Endothelial cell of umbilical vein (primary cell): ENCODE measurements around the gene YDJC. TPM values are rescaled to one million over a fixed set of nuclear protein-coding genes. Genes with fewer than 3 reads are reported as not detected.

Source experiments
- BruUV-seq: library from RNA; stranded (reverse); fragments of 400-500 nt; replicated peaks from 2 replicates; lab custom pipeline; 2021; lab: Mats Ljungman, UMichigan
- CTCF ChIA-PET: fragments of 300-600, 350-600 bp; sonication (Branson Sonifier 250); formaldehyde crosslinking; loops from one replicate; lab custom pipeline; 2021; ENCODE audit warnings: antibody characterized with exemption, inconsistent platforms; lab: Charles Lee
- POLR2A ChIA-PET: fragments of 300-600, 350-600 bp; sonication (Branson Sonifier 250); formaldehyde crosslinking; loops from one replicate; lab custom pipeline; 2021; ENCODE audit warnings: antibody characterized with exemption, inconsistent platforms; lab: Charles Lee
- DNase-seq: peaks from one replicate; pipeline ENCODE4 v3.0.0-alpha.2; 2011; ENCODE audit warnings: low read depth, low spot score
- FAIRE-seq: peaks from 2 replicates; lab custom pipeline; 2011; peaks lifted over from hg19 to GRCh38; lab: Jason Lieb, UNC
- H2AFZ ChIP-seq: 2 replicates; pipeline ENCODE4 v1.6.0; 2012; ENCODE audit warnings: low read depth, low read length, control low read depth, inconsistent platforms
- H3K27ac ChIP-seq: 2 replicates; pipeline ENCODE4 v1.5.1; 2011; ENCODE audit warnings: low read depth, mild to moderate bottlenecking, control low read depth, low read length, moderate library complexity; ENCODE audit not compliant: insufficient read depth
- H3K27me3 ChIP-seq, 2 experiments: 2 replicates each; pipeline versions ENCODE4 v1.6.0 to v1.6.1; 2011; ENCODE audit warnings: low read length in 2 of 2, mixed read lengths in 1 of 2; ENCODE audit not compliant: control insufficient read depth in 2 of 2, insufficient read depth in 2 of 2
- H3K36me3 ChIP-seq, 2 experiments: 2 replicates in 1 of 2; 3 replicates in 1 of 2; pipeline ENCODE4 v1.5.1; 2011; ENCODE audit warnings: low read length in 2 of 2, mild to moderate bottlenecking in 1 of 2, moderate library complexity in 1 of 2; ENCODE audit not compliant: control insufficient read depth in 2 of 2, insufficient read depth in 2 of 2; ENCODE audit errors: extremely low read depth in 1 of 2
- H3K4me1 ChIP-seq: 3 replicates; pipeline ENCODE4 v1.5.1; 2011; ENCODE audit warnings: mild to moderate bottlenecking, low read length; ENCODE audit not compliant: control insufficient read depth, insufficient read depth; ENCODE audit errors: extremely low read depth
- H3K4me2 ChIP-seq: 2 replicates; pipeline ENCODE4 v1.6.1; 2011; ENCODE audit warnings: low read length, control low read depth, mixed read lengths; ENCODE audit not compliant: insufficient read depth
- H3K4me3 ChIP-seq, 3 experiments: fragments of 200-600 bp in 1 of 3; sonication (generic), shearing (Covaris generic) in 1 of 3; replicated peaks in 1 of 3; 2 replicates each; pipeline ENCODE4 v1.5.1; 2011 to 2016; ENCODE audit warnings: control low read depth in 3 of 3, low read length in 3 of 3, mild to moderate bottlenecking in 2 of 3, inconsistent platforms in 1 of 3, low read depth in 1 of 3, moderate library complexity in 1 of 3; ENCODE audit not compliant: insufficient read depth in 1 of 3
- H3K79me2 ChIP-seq: 2 replicates; pipeline ENCODE4 v1.6.0; 2012; ENCODE audit warnings: low read length, inconsistent platforms; ENCODE audit not compliant: control insufficient read depth, insufficient read depth
- H3K9ac ChIP-seq: replicated peaks from 2 replicates; pipeline ENCODE3; 2011; ENCODE audit warnings: low read length, control low read depth; ENCODE audit not compliant: insufficient read depth; ENCODE audit errors: extremely low read depth
- H3K9me1 ChIP-seq: replicated peaks from 3 replicates; pipeline ENCODE4 v1.6.0; 2011; ENCODE audit warnings: mild to moderate bottlenecking, low read length; ENCODE audit not compliant: control insufficient read depth, insufficient read depth; ENCODE audit errors: extremely low read depth
- H3K9me3 ChIP-seq: replicated peaks from 2 replicates; pipeline ENCODE4 v1.5.1; 2012; ENCODE audit warnings: low read length, inconsistent platforms; ENCODE audit not compliant: control insufficient read depth, insufficient read depth
- H4K20me1 ChIP-seq: replicated peaks from 2 replicates; pipeline ENCODE3; 2011; ENCODE audit warnings: mild to moderate bottlenecking, low read length; ENCODE audit not compliant: control insufficient read depth, insufficient read depth; ENCODE audit errors: extremely low read depth
- CTCF ChIP-seq, 2 donors: IDR thresholded peaks; 1 replicate in 1 of 2; 2 replicates in 1 of 2; pipeline ENCODE4 v1.5.1; 2011; ENCODE audit warnings: low read length in 2 of 2, mild to moderate bottlenecking in 2 of 2, moderate library complexity in 2 of 2, control low read depth in 1 of 2, inconsistent platforms in 1 of 2, low read depth in 1 of 2; ENCODE audit not compliant: insufficient read depth in 1 of 2; ENCODE audit errors: extremely low read depth in 1 of 2
- EZH2 ChIP-seq: IDR thresholded peaks from 2 replicates; pipeline ENCODE4 v1.6.1; 2012; ENCODE audit warnings: borderline replicate concordance, low read depth, mild to moderate bottlenecking, moderate library complexity, low read length, inconsistent platforms; ENCODE audit not compliant: severe bottlenecking
- FOS ChIP-seq: IDR thresholded peaks from 2 replicates; pipeline ENCODE4 v1.6.1; 2011; ENCODE audit warnings: mild to moderate bottlenecking, low read length, moderate library complexity, borderline replicate concordance; ENCODE audit not compliant: insufficient read depth
- GATA2 ChIP-seq: IDR thresholded peaks from 2 replicates; pipeline ENCODE4 v1.7.0; 2011; ENCODE audit warnings: low read depth, mild to moderate bottlenecking, moderate library complexity, mixed read lengths, low read length; ENCODE audit not compliant: insufficient read length, insufficient read depth
- JUN ChIP-seq: IDR thresholded peaks from 2 replicates; pipeline ENCODE4 v1.6.1; 2011; ENCODE audit warnings: borderline replicate concordance, low read depth; ENCODE audit not compliant: insufficient read length, insufficient read depth
- MYC ChIP-seq: IDR thresholded peaks from one replicate; pipeline ENCODE4 v1.6.1; 2011; ENCODE audit warnings: mild to moderate bottlenecking, low read depth, low read length
- POLR2A ChIP-seq: IDR thresholded peaks from 2 replicates; pipeline ENCODE4 v1.6.1; 2012; ENCODE audit warnings: low read depth, mild to moderate bottlenecking, control low read depth, low read length
- POLR2AphosphoS5 ChIP-seq: IDR thresholded peaks from 2 replicates; pipeline ENCODE4 v1.6.1; 2012; ENCODE audit warnings: low read depth, mild to moderate bottlenecking, control low read depth, low read length, moderate library complexity; ENCODE audit not compliant: insufficient read depth
- dilution Hi-C: fragments of 300-500 bp; cut with MboI; formaldehyde crosslinking; loops from one replicate; pipeline ENCODE4 v1.15.0; 2019; ENCODE audit warnings: low sequenced_read_pairs; ENCODE audit not compliant: extremely low pct_ligation_motif_present
- intact Hi-C: fragments of 100-400 bp; cut with micrococcal nuclease; formaldehyde crosslinking; loops from one replicate; pipeline ENCODE4 v1.10.0; 2022
- polyA plus RNA-seq, 4 experiments: library from polyadenylated mRNA; depleted of rRNA in 3 of 4; stranded (reverse) in 3 of 4; unstranded in 1 of 4; fragments of >200 nt; gene quantifications; 2 replicates each; pipeline versions ENCODE4 v1.2.1 to v1.2.3, GENCODE V29; 2011 to 2012; ENCODE audit warnings: missing spikeins in 1 of 4
- total RNA-seq: library from RNA; stranded (reverse); gene quantifications from 2 replicates; pipeline ENCODE4 v1.2.3, GENCODE V29; 2021
- TF ChIP-seq, protein P1 (sequence below): IDR thresholded peaks from 2 replicates; pipeline ENCODE4 v1.6.1; 2011; ENCODE audit not compliant: insufficient read depth, insufficient read length

YDJC gene
- total and polyA plus RNA-seq, 2 donors (not counting 3 experiments of a cell fraction or from before 2014, with no cell fraction given) = 27.2 to 29.9 TPM

- Histone ChIP-seq H3K4me3 (no peak overlapping the region), H3K27ac (no peak overlapping the region), H3K9me1 (no peaks in the 10 kb centered on the region), H2AFZ (no peak overlapping the region), H3K4me1 (no peaks in the 10 kb centered on the region), H3K4me2 (no peak overlapping the region), H3K9me3 (no peaks in the 10 kb centered on the region), H3K36me3 (peaks cover 6 to 32% of the 10 kb centered on the region in 2 experiments), H3K79me2 (no peaks in the 10 kb centered on the region), H3K9ac (no peak overlapping the region), H4K20me1 (no peaks in the 10 kb centered on the region), H3K27me3 (no peaks in the 10 kb centered on the region)
- intact Hi-C loops (no loop called here), dilution Hi-C loops (no loop called here)
- TF ChIP-seq FOS = no peak
- TF ChIP-seq, protein P1, sequence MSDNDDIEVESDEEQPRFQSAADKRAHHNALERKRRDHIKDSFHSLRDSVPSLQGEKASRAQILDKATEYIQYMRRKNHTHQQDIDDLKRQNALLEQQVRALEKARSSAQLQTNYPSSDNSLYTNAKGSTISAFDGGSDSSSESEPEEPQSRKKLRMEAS = no peak
- DNase-seq (no peak), FAIRE-seq (no peak)
- CTCF ChIA-PET = no interaction called here
- POLR2A ChIA-PET = no interaction called here
- no TSS peak for BruUV-seq
These were observed 48.0 kb upstream of the YDJC start for GRCh38 chr22:21677606-21678443.

- Histone ChIP-seq H3K4me2 (no peak overlapping the region), H3K79me2 (no peaks in the 10 kb centered on the region), H3K9ac (no peak overlapping the region), H3K9me1 (no peaks in the 10 kb centered on the region), H3K27ac (no peak overlapping the region), H3K9me3 (no peaks in the 10 kb centered on the region), H3K36me3 (peaks cover 6 to 39% of the 10 kb centered on the region in 2 experiments), H4K20me1 (no peaks in the 10 kb centered on the region), H3K4me1 (no peaks in the 10 kb centered on the region), H3K4me3 (no peak overlapping the region), H3K27me3 (no peaks in the 10 kb centered on the region), H2AFZ (no peak overlapping the region)
- TF ChIP-seq GATA2 (no peak), CTCF (IDR thresholded peaks at IDR 0.05; ENCODE audit: extremely low read depth in 1 of 2, insufficient read depth in 1 of 2, low read depth in 1 of 2, low read length in 2 of 2) (no peak), FOS (no peak), EZH2 (no peak), JUN (no peak), MYC (no peak), POLR2AphosphoS5 (no peak), POLR2A (no peak)
- TF ChIP-seq, protein P1 = no peak
- dilution Hi-C loops (no loop called here), intact Hi-C loops (no loop called here)
- FAIRE-seq (no peak), DNase-seq (no peak)
- POLR2A ChIA-PET = interaction anchor here (0.6 kb wide), 1 partner anchor 111 kb away, joined by 4 read pairs; no protein-coding TSS in a partner anchor
- CTCF ChIA-PET = interaction anchor here (0.5 to 1.0 kb wide), 2 partner anchors 10 to 1296 kb away, joined by 3 read pairs; no protein-coding TSS in a partner anchor
- BruUV-seq = no TSS peak
These were observed 44.9 kb upstream of the YDJC start for GRCh38 chr22:21674638-21675245.
